IMR-90 (cell line): ENCODE results near the gene REST. TPM values are rescaled to one million over a fixed set of nuclear protein-coding genes. Genes with fewer than 3 reads are reported as not detected.

Source experiments
- ATAC-seq: fragments of 200-7000 bp; cut with Tn5 transposase; 2 replicates; pipeline ENCODE4 v1.9.1; 2020; ENCODE audit warnings: low read depth, mild to moderate bottlenecking, moderate library complexity
- BruUV-seq: library from RNA; stranded (reverse); fragments of 400-500 nt; replicated peaks from 2 replicates; lab custom pipeline; 2021; lab: Mats Ljungman, UMichigan
- CTCF ChIA-PET: fragments of 300-600 bp; formaldehyde crosslinking; extraction: SDS; loops from one replicate; lab custom pipeline; 2021; ENCODE audit warnings: antibody characterized with exemption; lab: Yijun Ruan, JAX
- POLR2A ChIA-PET: fragments of 300-600 bp; sonication (Branson Sonifier 250); formaldehyde crosslinking; loops from one replicate; lab custom pipeline; 2022; ENCODE audit warnings: antibody characterized with exemption; ENCODE audit not compliant: unreplicated experiment; lab: Charles Lee
- DNase-seq: peaks from one replicate; pipeline ENCODE4 v3.0.0; 2013
- H2AFZ ChIP-seq: replicated peaks from 2 replicates; pipeline ENCODE3; 2013; ENCODE audit warnings: low read length, mild to moderate bottlenecking; ENCODE audit not compliant: poor library complexity
- H2AK5ac ChIP-seq: 2 replicates; pipeline ENCODE4 v1.6.1; 2013; ENCODE audit warnings: low read depth, low read length, inconsistent platforms
- H2AK9ac ChIP-seq: replicated peaks from 2 replicates; pipeline ENCODE3; 2013; ENCODE audit warnings: mild to moderate bottlenecking, low read depth, low read length, moderate library complexity; ENCODE audit not compliant: poor library complexity
- H2BK120ac ChIP-seq: 2 replicates; pipeline ENCODE4 v1.6.1; 2013; ENCODE audit warnings: low read depth, low read length, inconsistent platforms
- H2BK15ac ChIP-seq: 3 replicates; pipeline ENCODE4 v1.6.1; 2013; ENCODE audit warnings: low read depth, low read length, inconsistent platforms
- H2BK20ac ChIP-seq: 2 replicates; pipeline ENCODE4 v1.6.1; 2013; ENCODE audit warnings: low read depth, mild to moderate bottlenecking, inconsistent platforms, low read length, moderate library complexity
- H2BK5ac ChIP-seq: 2 replicates; pipeline ENCODE4 v1.6.1; 2013; ENCODE audit warnings: mild to moderate bottlenecking, low read depth, low read length, inconsistent platforms; ENCODE audit not compliant: poor library complexity, severe bottlenecking
- H3K14ac ChIP-seq: replicated peaks from 2 replicates; pipeline ENCODE4 v1.6.1; 2013; ENCODE audit warnings: low read depth, low read length, inconsistent platforms
- H3K18ac ChIP-seq: 2 replicates; pipeline ENCODE4 v1.6.1; 2013; ENCODE audit warnings: low read depth, low read length, control low read depth
- H3K23ac ChIP-seq: 2 replicates; pipeline ENCODE4 v1.6.1; 2013; ENCODE audit warnings: low read depth, low read length, inconsistent platforms
- H3K27ac ChIP-seq: 2 replicates; pipeline ENCODE4 v1.5.1; 2013; ENCODE audit warnings: mild to moderate bottlenecking, control low read depth, low read length; ENCODE audit not compliant: insufficient read depth
- H3K27me3 ChIP-seq: 2 replicates; pipeline ENCODE4 v1.6.1; 2013; ENCODE audit warnings: low read length; ENCODE audit not compliant: control insufficient read depth, insufficient read depth
- H3K36me3 ChIP-seq: 2 replicates; pipeline ENCODE4 v1.6.1; 2013; ENCODE audit warnings: low read length, mixed read lengths; ENCODE audit not compliant: control insufficient read depth, insufficient read depth
- H3K4ac ChIP-seq: 2 replicates; pipeline ENCODE4 v1.6.1; 2013; ENCODE audit warnings: low read depth, low read length, inconsistent platforms
- H3K4me1 ChIP-seq: 2 replicates; pipeline ENCODE4 v1.6.1; 2013; ENCODE audit warnings: low read length, mixed read lengths; ENCODE audit not compliant: control insufficient read depth, insufficient read depth
- H3K4me2 ChIP-seq: 2 replicates; pipeline ENCODE4 v1.6.1; 2013; ENCODE audit warnings: low read depth, mild to moderate bottlenecking, control low read depth, low read length, moderate library complexity
- H3K4me3 ChIP-seq: 2 replicates; pipeline ENCODE4 v1.5.1; 2013; ENCODE audit warnings: low read depth, mild to moderate bottlenecking, control low read depth, low read length, moderate library complexity; ENCODE audit not compliant: insufficient read depth
- H3K56ac ChIP-seq: 2 replicates; pipeline ENCODE4 v1.6.1; 2013; ENCODE audit warnings: low read length, inconsistent platforms; ENCODE audit not compliant: insufficient read depth; ENCODE audit errors: extremely low read depth
- H3K79me1 ChIP-seq, 2 experiments: 2 replicates each; pipeline ENCODE4 v1.6.1; 2013; ENCODE audit warnings: low read length in 2 of 2, inconsistent platforms in 1 of 2, low read depth in 1 of 2
- H3K9ac ChIP-seq: 2 replicates; pipeline ENCODE4 v1.6.1; 2013; ENCODE audit warnings: low read depth, low read length, control low read depth
- H3K9me1 ChIP-seq: 2 replicates; pipeline ENCODE4 v1.6.1; 2013; ENCODE audit warnings: low read length, inconsistent platforms; ENCODE audit not compliant: insufficient read depth
- H3K9me3 ChIP-seq: 2 replicates; pipeline ENCODE4 v1.6.1; 2013; ENCODE audit warnings: low read length; ENCODE audit not compliant: control insufficient read depth, insufficient read depth
- H4K20me1 ChIP-seq: 2 replicates; pipeline ENCODE4 v1.6.1; 2013; ENCODE audit warnings: low read length, inconsistent platforms; ENCODE audit not compliant: insufficient read depth
- H4K5ac ChIP-seq: 2 replicates; pipeline ENCODE4 v1.6.1; 2013; ENCODE audit warnings: mild to moderate bottlenecking, low read depth, low read length, control low read depth
- H4K8ac ChIP-seq, 2 experiments: 2 replicates each; pipeline ENCODE4 v1.6.1; 2013; ENCODE audit warnings: low read depth in 2 of 2, low read length in 2 of 2, control low read depth in 1 of 2, inconsistent platforms in 1 of 2
- H4K91ac ChIP-seq: 2 replicates; pipeline ENCODE4 v1.6.1; 2013; ENCODE audit warnings: low read depth, low read length, inconsistent platforms; ENCODE audit not compliant: insufficient read depth
- BHLHE40 ChIP-seq: fragments of 150-350 bp; IDR thresholded peaks from 2 replicates; pipeline ENCODE4 v1.6.1; 2016; ENCODE audit warnings: mild to moderate bottlenecking, low read depth, low read length
- CEBPB ChIP-seq: IDR thresholded peaks from 2 replicates; pipeline ENCODE4 v1.6.1; 2012; ENCODE audit warnings: low read depth, low read length, improper control_type of control experiment
- CHD1 ChIP-seq: IDR thresholded peaks from 2 replicates; pipeline ENCODE4 v1.6.1; 2012; ENCODE audit warnings: low read depth, low read length, improper control_type of control experiment
- FOS ChIP-seq: fragments of 150-350 bp; IDR thresholded peaks from 2 replicates; pipeline ENCODE4 v1.6.1; 2016; ENCODE audit warnings: low read depth, low read length
- MAFK ChIP-seq: IDR thresholded peaks from 2 replicates; pipeline ENCODE4 v1.6.1; 2012; ENCODE audit warnings: low read depth, low read length, improper control_type of control experiment
- MAZ ChIP-seq: IDR thresholded peaks from 2 replicates; pipeline ENCODE4 v1.6.1; 2012; ENCODE audit warnings: low read depth, mild to moderate bottlenecking, low read length, improper control_type of control experiment, moderate library complexity, borderline replicate concordance
- MXI1 ChIP-seq: IDR thresholded peaks from 2 replicates; pipeline ENCODE4 v1.6.1; 2012; ENCODE audit warnings: low read depth, mild to moderate bottlenecking, low read length, moderate library complexity, borderline replicate concordance
- NFE2L2 ChIP-seq: fragments of 150-350 bp; IDR thresholded peaks from 2 replicates; pipeline ENCODE4 v1.6.1; 2016; ENCODE audit warnings: low read depth, mild to moderate bottlenecking, low read length
- POLR2A ChIP-seq: IDR thresholded peaks from 2 replicates; pipeline ENCODE4 v1.6.1; 2012; ENCODE audit warnings: mild to moderate bottlenecking, low read depth, low read length
- RAD21 ChIP-seq: IDR thresholded peaks from 2 replicates; pipeline ENCODE4 v1.6.1; 2012; ENCODE audit warnings: low read length, improper control_type of control experiment
- RCOR1 ChIP-seq: IDR thresholded peaks from 2 replicates; pipeline ENCODE4 v1.6.1; 2012; ENCODE audit warnings: mild to moderate bottlenecking, low read length, improper control_type of control experiment; ENCODE audit not compliant: insufficient replicate concordance
- SMC3 ChIP-seq: fragments of 150-350 bp; IDR thresholded peaks from 2 replicates; pipeline ENCODE4 v1.6.1; 2016; ENCODE audit warnings: low read depth, mild to moderate bottlenecking, antibody characterized with exemption, low read length, moderate library complexity
- WGBS, 2 experiments: methylation state at CpG; one replicate each; pipeline versions ENCODE4 v1.1.5 to v1.1.7; 2013; ENCODE audit warnings: missing lambda C conversion rate in 2 of 2; ENCODE audit not compliant: insufficient read length in 1 of 2; ENCODE audit errors: extremely low coverage in 2 of 2; 5-methylcytosine and 5-hydroxymethylcytosine counted together
- dilution Hi-C: fragments of 300-500 bp; cut with HindIII; formaldehyde crosslinking; loops from one replicate; pipeline ENCODE4 v1.14.3; 2018; ENCODE audit warnings: low sequenced_read_pairs; ENCODE audit not compliant: unreplicated experiment
- in situ Hi-C: fragments of 300-500 bp; cut with MboI; formaldehyde crosslinking; loops from 3 replicates; pipeline ENCODE4 v1.14.3; 2019; ENCODE audit warnings: low sequenced_read_pairs, inconsistent platforms, mixed read lengths
- intact Hi-C: fragments of 100-400 bp; cut with micrococcal nuclease; formaldehyde crosslinking; loops from 2 replicates; pipeline ENCODE4 v1.10.0; 2022
- polyA plus RNA-seq, 3 experiments: library from polyadenylated mRNA; depleted of rRNA; stranded (reverse); fragments of >200 nt; gene quantifications; 2 replicates each; pipeline ENCODE4 v1.2.3, GENCODE V29; 2012; ENCODE audit warnings: low replicate concordance in 1 of 3
- total RNA-seq: library from RNA; depleted of rRNA; stranded (reverse); fragments of >200 nt; gene quantifications from 2 replicates; pipeline ENCODE4 v1.2.3, GENCODE V29; 2012
- TF ChIP-seq, protein P1 (sequence below): fragments of 150-350 bp; IDR thresholded peaks from 2 replicates; pipeline ENCODE4 v1.6.1; 2017; ENCODE audit warnings: mild to moderate bottlenecking, antibody characterized with exemption, low read length, low read depth
- TF ChIP-seq, protein P2 (sequence below): fragments of 150-350 bp; IDR thresholded peaks from 2 replicates; pipeline ENCODE4 v1.6.1; 2016; ENCODE audit warnings: low read depth, mild to moderate bottlenecking, low read length, moderate library complexity, borderline replicate concordance

Gene REST
- total and polyA plus RNA-seq, 2 of the 4 experiments (the other 2 are of a cell fraction) = 10.0 to 66.9 TPM

DNA sequence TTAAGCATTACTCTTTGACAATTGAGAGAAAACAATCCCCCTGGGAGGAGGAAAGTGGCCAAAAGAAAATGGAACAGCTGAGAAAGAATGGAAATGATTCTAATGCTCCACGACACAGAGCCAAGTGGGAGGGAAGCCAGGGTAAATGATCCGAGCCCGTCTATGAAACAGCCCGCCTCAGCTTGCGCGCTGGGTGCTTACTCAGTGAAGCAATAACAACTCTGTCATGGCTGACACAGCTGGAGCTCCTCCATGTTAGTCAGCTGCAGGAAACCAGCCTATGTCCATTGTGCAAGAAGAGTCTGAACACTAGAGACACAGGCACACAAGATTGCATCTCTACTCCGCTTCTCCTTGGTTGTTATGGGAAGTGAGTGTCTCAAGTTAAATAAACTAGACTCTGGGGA is 50.4 kb downstream of the REST start:
- Histone ChIP-seq H3K23ac (peak overlapping the region; percentile 10; the same call in 1 of the 2 replicates), H2BK20ac (peak overlapping the region; percentile 53), H3K4me2 (peak overlapping the region; percentile 8; the same call in 1 of the 2 replicates), H3K9me1 (no peaks in the 10 kb centered on the region; the same call in 1 of the 2 replicates), H3K36me3 (peaks cover 5% of the 10 kb centered on the region), H3K27me3 (no peaks in the 10 kb centered on the region), H4K8ac (peak overlapping the region in 1 of 2 experiments; percentile 4; a peak in 1 of 4 replicates), H3K14ac (peak overlapping the region; percentile 35), H3K27ac (no peak overlapping the region), H2BK15ac (no peak overlapping the region), H2AK9ac (no peak overlapping the region), H3K9me3 (no peaks in the 10 kb centered on the region), H3K4me3 (no peak overlapping the region), H2AK5ac (no peak overlapping the region), H4K5ac (no peak overlapping the region), H2AFZ (peak overlapping the region; percentile 38), H4K20me1 (no peaks in the 10 kb centered on the region), H3K4me1 (0 out of 2 replicates have a peak, but pooled peaks cover 2% of the 10 kb centered on the region), H2BK120ac (peak overlapping the region; percentile 59), H3K18ac (no peak overlapping the region), H2BK5ac (peak overlapping the region; percentile 43), H4K91ac (no peak overlapping the region; the same call in 1 of the 2 replicates), H3K4ac (peak overlapping the region; percentile 49; the same call in 1 of the 2 replicates), H3K79me1 (no peaks in the 10 kb centered on the region), H3K9ac (no peak overlapping the region), H3K56ac (peak overlapping the region; percentile 15; the same call in 1 of the 2 replicates)
- dilution Hi-C loops (no loop called here), intact Hi-C loops (loop anchor here (2.0 kb wide), 1 partner anchor 49 kb away; no protein-coding TSS in a partner anchor), in situ Hi-C loops (no loop called here)
- BruUV-seq = no TSS peak
- ChIA-PET CTCF (interaction anchor here (0.5 to 0.6 kb wide), 2 partner anchors 108 to 110 kb away, joined by 3 to 9 read pairs; no protein-coding TSS in a partner anchor), POLR2A (interaction anchor here (0.5 kb wide), 1 partner anchor 20 kb away, joined by 4 read pairs; no protein-coding TSS in a partner anchor)
- DNase-seq = peak; percentile 100
- peak; percentile 95 for ATAC-seq
- TF ChIP-seq, protein P1, sequence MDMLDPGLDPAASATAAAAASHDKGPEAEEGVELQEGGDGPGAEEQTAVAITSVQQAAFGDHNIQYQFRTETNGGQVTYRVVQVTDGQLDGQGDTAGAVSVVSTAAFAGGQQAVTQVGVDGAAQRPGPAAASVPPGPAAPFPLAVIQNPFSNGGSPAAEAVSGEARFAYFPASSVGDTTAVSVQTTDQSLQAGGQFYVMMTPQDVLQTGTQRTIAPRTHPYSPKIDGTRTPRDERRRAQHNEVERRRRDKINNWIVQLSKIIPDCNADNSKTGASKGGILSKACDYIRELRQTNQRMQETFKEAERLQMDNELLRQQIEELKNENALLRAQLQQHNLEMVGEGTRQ = peak; percentile 75
- TF ChIP-seq RCOR1 = peak; percentile 32
- TF ChIP-seq RAD21 = no peak
- peak; percentile 53; the same call in 1 of the 2 replicates for TF ChIP-seq MAFK
- 0 out of 2 replicates have a peak, but pooled peaks have one; percentile 17 for TF ChIP-seq POLR2A
- TF ChIP-seq NFE2L2 = peak; percentile 36; the same call in 1 of the 2 replicates
- TF ChIP-seq SMC3 = no peak
- no peak for TF ChIP-seq CHD1
- peak; percentile 27; the same call in 1 of the 2 replicates for TF ChIP-seq MAZ
- peak; percentile 70 for TF ChIP-seq FOS
- TF ChIP-seq CEBPB = peak; percentile 100
- 0 out of 2 replicates have a peak, but pooled peaks have one; percentile 45 for TF ChIP-seq MXI1
- TF ChIP-seq, protein P2, sequence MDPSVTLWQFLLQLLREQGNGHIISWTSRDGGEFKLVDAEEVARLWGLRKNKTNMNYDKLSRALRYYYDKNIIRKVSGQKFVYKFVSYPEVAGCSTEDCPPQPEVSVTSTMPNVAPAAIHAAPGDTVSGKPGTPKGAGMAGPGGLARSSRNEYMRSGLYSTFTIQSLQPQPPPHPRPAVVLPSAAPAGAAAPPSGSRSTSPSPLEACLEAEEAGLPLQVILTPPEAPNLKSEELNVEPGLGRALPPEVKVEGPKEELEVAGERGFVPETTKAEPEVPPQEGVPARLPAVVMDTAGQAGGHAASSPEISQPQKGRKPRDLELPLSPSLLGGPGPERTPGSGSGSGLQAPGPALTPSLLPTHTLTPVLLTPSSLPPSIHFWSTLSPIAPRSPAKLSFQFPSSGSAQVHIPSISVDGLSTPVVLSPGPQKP = no peak
- peak; percentile 59 for TF ChIP-seq BHLHE40
- WGBS, 2 experiments = 0% methylated on average over 4 of the region's 7 CpGs; no CpG with 5 or more reads in 1 of the 2 experiments
